KMS-11 (cell line): ENCODE measurements around the gene KAZN.

Experiments
- H2AFZ ChIP-seq: fragments of 200-600 bp; sonication (generic); 2 replicates; pipeline ENCODE4 v1.6.1; 2016; ENCODE audit warnings: antibody characterized with exemption, mixed run types, low read depth
- H3K27ac ChIP-seq: fragments of 200-600 bp; sonication (generic); 2 replicates; pipeline ENCODE4 v1.6.1; 2016; ENCODE audit warnings: mild to moderate bottlenecking, mixed run types
- H3K27me3 ChIP-seq: fragments of 200-600 bp; sonication (generic); 2 replicates; pipeline ENCODE4 v1.6.1; 2017; ENCODE audit warnings: mild to moderate bottlenecking, low read depth, mixed run types, moderate library complexity; ENCODE audit not compliant: insufficient read depth
- H3K36me3 ChIP-seq: fragments of 200-600 bp; sonication (generic); 2 replicates; pipeline ENCODE4 v1.6.1; 2017; ENCODE audit warnings: mild to moderate bottlenecking, mixed run types; ENCODE audit not compliant: insufficient read depth
- H3K4me1 ChIP-seq: fragments of 200-600 bp; sonication (generic); 2 replicates; pipeline ENCODE4 v1.6.1; 2016; ENCODE audit warnings: mild to moderate bottlenecking, low read depth, mixed run types; ENCODE audit not compliant: poor library complexity, severe bottlenecking
- H3K4me2 ChIP-seq: fragments of 200-600 bp; sonication (generic); 2 replicates; pipeline ENCODE4 v1.7.0; 2016; ENCODE audit warnings: mild to moderate bottlenecking, mixed run types
- H3K4me3 ChIP-seq: fragments of 200-600 bp; sonication (generic); IDR thresholded peaks from 2 replicates; pipeline ENCODE4 v1.6.1; 2017; ENCODE audit warnings: low read depth, low read length, mixed read lengths; ENCODE audit not compliant: insufficient read depth
- H3K79me2 ChIP-seq: fragments of 200-600 bp; sonication (generic); 2 replicates; pipeline ENCODE4 v1.6.1; 2016; ENCODE audit warnings: low read depth, mixed run types; ENCODE audit not compliant: insufficient read depth
- H3K9ac ChIP-seq: fragments of 200-600 bp; sonication (generic); 2 replicates; pipeline ENCODE4 v1.6.1; 2016; ENCODE audit warnings: mild to moderate bottlenecking, mixed run types
- H4K20me1 ChIP-seq: fragments of 200-600 bp; sonication (generic); 2 replicates; pipeline ENCODE4 v1.6.1; 2016; ENCODE audit warnings: mild to moderate bottlenecking, mixed run types; ENCODE audit not compliant: insufficient read depth
- TF ChIP-seq, protein P1 (sequence below): fragments of 200-600 bp; sonication (generic); conservative IDR thresholded peaks from 2 replicates; pipeline ENCODE4 v1.6.1; 2017; ENCODE audit warnings: low read depth, mild to moderate bottlenecking, antibody characterized with exemption, low read length, moderate library complexity, mixed read lengths

The KAZN gene

DNA sequence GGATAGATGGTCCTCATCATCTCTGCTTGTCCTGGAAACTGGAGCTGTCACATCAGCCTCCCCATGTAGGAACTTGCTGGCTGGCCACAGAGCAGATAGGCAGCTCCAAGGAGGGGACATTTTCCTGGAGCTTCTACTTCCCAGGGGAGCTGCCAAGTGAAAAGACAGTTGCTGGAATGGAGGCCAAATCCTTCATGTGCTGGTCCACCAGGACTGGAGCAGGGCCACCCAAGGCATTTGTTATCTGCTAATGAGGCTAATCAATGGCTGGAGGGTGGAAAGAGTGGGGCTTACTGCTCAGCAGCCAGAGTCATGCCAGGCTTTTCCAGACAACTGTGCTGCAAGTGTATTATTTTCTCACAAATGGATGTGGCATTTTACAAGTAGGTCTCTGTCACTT is 22.5 kb downstream of the KAZN start:
- Histone ChIP-seq H3K4me3 (no peak overlapping the region), H2AFZ (no peak overlapping the region), H3K4me1 (no peaks in the 10 kb centered on the region), H3K36me3 (no peaks in the 10 kb centered on the region), H3K9ac (no peak overlapping the region), H3K27me3 (peaks cover under 1% of the 10 kb centered on the region; the same call in 1 of the 2 replicates), H4K20me1 (no peaks in the 10 kb centered on the region), H3K4me2 (no peak overlapping the region), H3K27ac (no peak overlapping the region), H3K79me2 (no peaks in the 10 kb centered on the region)
- TF ChIP-seq, protein P1, sequence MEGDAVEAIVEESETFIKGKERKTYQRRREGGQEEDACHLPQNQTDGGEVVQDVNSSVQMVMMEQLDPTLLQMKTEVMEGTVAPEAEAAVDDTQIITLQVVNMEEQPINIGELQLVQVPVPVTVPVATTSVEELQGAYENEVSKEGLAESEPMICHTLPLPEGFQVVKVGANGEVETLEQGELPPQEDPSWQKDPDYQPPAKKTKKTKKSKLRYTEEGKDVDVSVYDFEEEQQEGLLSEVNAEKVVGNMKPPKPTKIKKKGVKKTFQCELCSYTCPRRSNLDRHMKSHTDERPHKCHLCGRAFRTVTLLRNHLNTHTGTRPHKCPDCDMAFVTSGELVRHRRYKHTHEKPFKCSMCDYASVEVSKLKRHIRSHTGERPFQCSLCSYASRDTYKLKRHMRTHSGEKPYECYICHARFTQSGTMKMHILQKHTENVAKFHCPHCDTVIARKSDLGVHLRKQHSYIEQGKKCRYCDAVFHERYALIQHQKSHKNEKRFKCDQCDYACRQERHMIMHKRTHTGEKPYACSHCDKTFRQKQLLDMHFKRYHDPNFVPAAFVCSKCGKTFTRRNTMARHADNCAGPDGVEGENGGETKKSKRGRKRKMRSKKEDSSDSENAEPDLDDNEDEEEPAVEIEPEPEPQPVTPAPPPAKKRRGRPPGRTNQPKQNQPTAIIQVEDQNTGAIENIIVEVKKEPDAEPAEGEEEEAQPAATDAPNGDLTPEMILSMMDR, result no peak

DNA sequence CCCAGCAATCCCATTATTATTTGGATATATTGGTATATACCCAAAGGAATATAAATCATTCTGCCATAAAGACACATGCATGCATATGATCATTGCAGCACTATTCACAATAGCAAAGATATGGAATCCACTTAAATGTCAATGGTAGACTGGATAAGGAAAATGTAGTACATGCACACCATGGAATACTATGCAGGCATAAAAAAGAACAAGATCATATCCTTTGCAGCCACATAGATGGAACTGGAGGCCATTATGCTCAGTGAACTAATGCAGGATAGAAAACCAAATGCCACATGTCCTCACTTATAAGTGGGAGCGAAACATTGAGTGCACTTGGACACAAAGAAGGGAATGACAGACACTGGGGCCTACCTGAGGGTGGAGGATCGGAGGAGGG is 24.6 kb downstream of the KAZN start:
- Histone ChIP-seq H3K4me1 (no peaks in the 10 kb centered on the region), H2AFZ (no peak overlapping the region), H3K27ac (no peak overlapping the region), H3K79me2 (no peaks in the 10 kb centered on the region), H3K27me3 (peaks cover 4% of the 10 kb centered on the region; the same call in 1 of the 2 replicates), H3K4me2 (no peak overlapping the region), H3K4me3 (no peak overlapping the region), H3K36me3 (no peaks in the 10 kb centered on the region), H3K9ac (no peak overlapping the region), H4K20me1 (no peaks in the 10 kb centered on the region)
- TF ChIP-seq, protein P1, result no peak

DNA sequence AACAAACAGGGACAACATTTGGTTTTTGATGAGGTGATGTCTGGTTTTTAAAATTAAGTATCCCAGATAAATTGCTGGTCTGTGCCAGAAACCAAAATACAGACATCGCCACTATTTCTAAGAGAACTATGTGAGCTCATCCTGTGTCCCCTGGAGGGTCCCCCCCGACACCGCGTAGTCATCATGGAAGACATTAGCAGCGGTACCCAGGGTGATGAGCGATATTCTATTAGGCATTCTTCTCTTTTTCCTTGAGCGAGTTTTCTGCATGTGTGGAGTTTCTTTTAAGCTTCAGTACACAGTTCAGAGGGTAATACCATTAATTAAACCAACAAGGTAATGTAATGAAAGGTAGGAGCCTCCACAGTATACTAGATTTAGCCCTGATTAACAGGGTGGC is 26.5 kb downstream of the KAZN start:
- Histone ChIP-seq H3K4me3 (no peak overlapping the region), H3K4me1 (no peaks in the 10 kb centered on the region), H3K27ac (no peak overlapping the region), H3K79me2 (no peaks in the 10 kb centered on the region), H4K20me1 (no peaks in the 10 kb centered on the region), H3K4me2 (no peak overlapping the region), H3K27me3 (peaks cover 4% of the 10 kb centered on the region; the same call in 1 of the 2 replicates), H3K9ac (no peak overlapping the region), H2AFZ (no peak overlapping the region), H3K36me3 (no peaks in the 10 kb centered on the region)
- TF ChIP-seq, protein P1, result no peak

DNA sequence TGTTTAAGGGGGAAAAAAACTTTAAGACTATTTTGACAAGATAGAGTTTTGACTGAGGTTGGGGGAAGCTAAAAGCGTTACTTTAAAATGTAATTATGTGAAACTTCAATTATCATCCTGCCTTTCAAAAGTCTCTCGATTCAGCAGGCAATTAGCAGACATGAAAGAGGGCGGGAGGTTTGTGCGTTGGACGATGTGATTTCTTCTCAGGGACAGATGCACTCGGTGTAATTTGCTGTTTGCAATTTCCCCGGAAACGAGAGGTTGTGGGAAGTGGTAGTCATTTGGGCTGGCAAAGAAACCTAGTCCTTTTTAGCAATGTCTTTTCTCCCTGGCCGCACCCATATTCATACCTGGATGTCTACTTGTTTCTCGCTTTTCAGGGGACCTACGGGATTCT is 27.1 kb downstream of the KAZN start:
- Histone ChIP-seq H3K9ac (no peak overlapping the region), H3K27me3 (peaks cover 4% of the 10 kb centered on the region; the same call in 1 of the 2 replicates), H3K4me3 (no peak overlapping the region), H3K79me2 (no peaks in the 10 kb centered on the region), H3K4me1 (no peaks in the 10 kb centered on the region), H3K27ac (no peak overlapping the region), H3K4me2 (no peak overlapping the region), H3K36me3 (no peaks in the 10 kb centered on the region), H2AFZ (no peak overlapping the region), H4K20me1 (no peaks in the 10 kb centered on the region)
- TF ChIP-seq, protein P1, result no peak
